Spleen (tissue), 7 donors: ENCODE results near the gene IRF2.

ENCODE experiments used
- POLR2AphosphoS5 ChIP-seq, 3 donors: sonication (generic); formaldehyde crosslinking; IDR thresholded peaks; one replicate each; pipeline ENCODE4 v1.5.1; 2017; ENCODE audit warnings: antibody characterized with exemption in 3 of 3
- TF ChIP-seq, protein P1 (sequence below), 11 experiments: fragments of 200-600 bp in 7 of 11; fragments of 450-650 bp in 4 of 11; sonication (generic) in 4 of 11; IDR thresholded peaks in 8 of 11; conservative IDR thresholded peaks in 3 of 11; 1 replicate in 7 of 11; 2 replicates in 4 of 11; pipeline versions ENCODE4 v1.4.0 to v1.8.0; 2016 to 2021; ENCODE audit warnings: antibody characterized with exemption in 11 of 11, inconsistent platforms in 4 of 11, mild to moderate bottlenecking in 1 of 11
- donor health status: DM: no; HTN: no; CAD: no; lungs with moderate emphysema.
- donor health status: DM: no; HTN: no; CAD: no.
- donor health status: DM: no; HTN: no; CAD: no.

- peak; percentile 77 to 84 (median 81) for TF ChIP-seq POLR2AphosphoS5 (IDR thresholded peaks at IDR 0.05)
- TF ChIP-seq, protein P1, sequence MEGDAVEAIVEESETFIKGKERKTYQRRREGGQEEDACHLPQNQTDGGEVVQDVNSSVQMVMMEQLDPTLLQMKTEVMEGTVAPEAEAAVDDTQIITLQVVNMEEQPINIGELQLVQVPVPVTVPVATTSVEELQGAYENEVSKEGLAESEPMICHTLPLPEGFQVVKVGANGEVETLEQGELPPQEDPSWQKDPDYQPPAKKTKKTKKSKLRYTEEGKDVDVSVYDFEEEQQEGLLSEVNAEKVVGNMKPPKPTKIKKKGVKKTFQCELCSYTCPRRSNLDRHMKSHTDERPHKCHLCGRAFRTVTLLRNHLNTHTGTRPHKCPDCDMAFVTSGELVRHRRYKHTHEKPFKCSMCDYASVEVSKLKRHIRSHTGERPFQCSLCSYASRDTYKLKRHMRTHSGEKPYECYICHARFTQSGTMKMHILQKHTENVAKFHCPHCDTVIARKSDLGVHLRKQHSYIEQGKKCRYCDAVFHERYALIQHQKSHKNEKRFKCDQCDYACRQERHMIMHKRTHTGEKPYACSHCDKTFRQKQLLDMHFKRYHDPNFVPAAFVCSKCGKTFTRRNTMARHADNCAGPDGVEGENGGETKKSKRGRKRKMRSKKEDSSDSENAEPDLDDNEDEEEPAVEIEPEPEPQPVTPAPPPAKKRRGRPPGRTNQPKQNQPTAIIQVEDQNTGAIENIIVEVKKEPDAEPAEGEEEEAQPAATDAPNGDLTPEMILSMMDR (IDR thresholded peaks at IDR 0.05 in 8 of 11, conservative IDR thresholded peaks at IDR 0.05 in 3 of 11) = no peak
Measured at GRCh38 chr4:184343502-184344177, 130.7 kb downstream of the IRF2 start.
